ENCODE data around the gene SRMS. TPM values are rescaled to one million over a fixed set of nuclear protein-coding genes. Genes with fewer than 3 reads are reported as not detected.

SRMS gene
- total RNA-seq, 1 donor, result not detected

DNA sequence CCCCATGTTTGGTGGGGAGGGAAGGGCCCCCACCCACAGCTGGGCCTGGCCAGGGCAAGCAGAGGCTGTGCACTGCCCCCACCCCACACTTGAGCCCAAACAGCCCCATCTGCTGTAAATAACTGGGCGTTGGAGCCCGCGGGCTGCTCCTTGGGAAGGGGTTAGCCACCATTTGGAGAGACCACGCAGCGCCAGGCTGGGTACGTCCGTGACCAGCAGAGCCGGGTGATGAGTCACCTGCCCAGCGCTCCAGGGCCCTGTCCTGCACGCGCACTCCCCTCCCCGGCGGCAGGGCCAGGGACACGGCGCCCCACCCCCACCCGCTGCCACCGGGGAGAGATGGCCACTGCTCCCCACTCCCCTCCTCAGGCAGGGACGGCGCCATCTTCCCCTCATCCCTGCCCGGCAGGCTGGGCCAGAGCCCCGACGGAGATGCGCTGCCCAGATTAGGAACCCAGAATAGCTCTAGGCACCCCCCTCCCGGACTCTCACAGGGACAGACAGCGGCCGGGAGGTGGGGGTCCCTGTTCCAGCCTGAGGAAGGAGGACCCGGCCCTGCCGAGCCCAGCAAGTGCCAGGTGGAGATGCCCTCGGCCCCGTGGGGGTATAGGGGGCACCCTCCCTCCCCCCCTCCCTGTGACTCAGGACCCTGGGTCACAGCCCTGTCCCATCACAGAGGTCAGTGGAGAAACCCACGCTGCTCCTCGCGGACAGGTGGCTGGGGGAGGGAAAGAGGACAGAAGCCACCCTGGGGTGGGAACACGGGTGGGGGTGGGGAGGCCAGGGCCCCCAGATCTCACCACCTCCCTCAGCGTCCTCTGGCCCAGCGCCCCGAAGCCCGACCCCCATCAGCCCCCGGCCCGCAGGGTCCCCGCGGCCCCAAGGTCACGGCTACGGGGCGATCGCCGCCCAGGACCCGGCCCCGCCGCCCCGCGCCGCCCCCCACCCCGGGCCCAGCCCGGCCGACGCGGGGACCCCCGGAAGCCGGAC, 49.3 kb downstream of the SRMS start:
- H3K4me3 ChIP-seq (ENCODE audit: low read depth, low read length), result no peak overlapping the region
- DNase-seq (ENCODE audit: low read depth), result no peak
- TF ChIP-seq, protein P1, sequence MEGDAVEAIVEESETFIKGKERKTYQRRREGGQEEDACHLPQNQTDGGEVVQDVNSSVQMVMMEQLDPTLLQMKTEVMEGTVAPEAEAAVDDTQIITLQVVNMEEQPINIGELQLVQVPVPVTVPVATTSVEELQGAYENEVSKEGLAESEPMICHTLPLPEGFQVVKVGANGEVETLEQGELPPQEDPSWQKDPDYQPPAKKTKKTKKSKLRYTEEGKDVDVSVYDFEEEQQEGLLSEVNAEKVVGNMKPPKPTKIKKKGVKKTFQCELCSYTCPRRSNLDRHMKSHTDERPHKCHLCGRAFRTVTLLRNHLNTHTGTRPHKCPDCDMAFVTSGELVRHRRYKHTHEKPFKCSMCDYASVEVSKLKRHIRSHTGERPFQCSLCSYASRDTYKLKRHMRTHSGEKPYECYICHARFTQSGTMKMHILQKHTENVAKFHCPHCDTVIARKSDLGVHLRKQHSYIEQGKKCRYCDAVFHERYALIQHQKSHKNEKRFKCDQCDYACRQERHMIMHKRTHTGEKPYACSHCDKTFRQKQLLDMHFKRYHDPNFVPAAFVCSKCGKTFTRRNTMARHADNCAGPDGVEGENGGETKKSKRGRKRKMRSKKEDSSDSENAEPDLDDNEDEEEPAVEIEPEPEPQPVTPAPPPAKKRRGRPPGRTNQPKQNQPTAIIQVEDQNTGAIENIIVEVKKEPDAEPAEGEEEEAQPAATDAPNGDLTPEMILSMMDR (IDR thresholded peaks at IDR 0.05; ENCODE audit: insufficient read depth, low read length), result no peak

DNA sequence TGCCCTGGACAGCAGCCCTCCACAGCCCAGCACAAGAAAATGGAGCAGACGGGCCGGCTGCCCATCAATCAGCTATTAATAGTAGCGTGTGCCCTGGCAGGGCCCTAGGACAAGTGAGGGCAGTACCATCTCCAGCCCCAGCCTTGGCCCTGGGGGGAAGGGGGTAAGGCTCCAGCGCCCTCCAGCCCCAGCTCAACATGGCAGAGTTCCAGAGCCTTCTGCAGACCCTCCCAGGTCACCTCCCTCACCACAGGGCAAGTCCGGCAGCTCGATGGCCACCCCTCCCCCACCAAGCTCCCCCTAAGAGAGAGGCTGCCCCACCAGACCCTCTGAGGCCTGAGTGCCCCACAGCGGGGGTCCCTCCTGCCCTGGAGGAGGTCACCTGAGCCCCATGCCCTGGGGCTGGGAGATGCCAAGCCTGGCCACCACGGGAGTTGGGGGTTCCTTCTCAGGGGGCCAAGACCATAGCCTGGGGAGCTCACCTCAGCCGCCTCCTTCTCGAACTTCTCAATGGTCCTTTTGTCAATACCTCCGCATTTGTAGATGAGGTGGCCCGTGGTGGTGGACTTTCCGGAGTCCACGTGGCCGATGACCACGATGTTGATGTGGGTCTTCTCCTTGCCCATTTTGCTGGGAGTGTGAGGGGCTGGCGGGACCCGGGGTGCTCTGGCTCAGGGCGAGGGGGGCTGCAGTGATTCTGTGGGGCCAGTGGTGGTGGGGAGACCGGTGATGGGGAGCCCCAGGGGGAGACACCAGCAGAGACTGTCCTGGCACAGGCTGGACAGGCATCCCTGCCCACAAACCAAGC, 50.2 kb downstream of the SRMS start:
- no peak for DNase-seq (ENCODE audit: low read depth)
- TF ChIP-seq, protein P1 (IDR thresholded peaks at IDR 0.05; ENCODE audit: insufficient read depth, low read length), result no peak
- H3K4me3 ChIP-seq (ENCODE audit: low read depth, low read length), result no peak overlapping the region

DNA sequence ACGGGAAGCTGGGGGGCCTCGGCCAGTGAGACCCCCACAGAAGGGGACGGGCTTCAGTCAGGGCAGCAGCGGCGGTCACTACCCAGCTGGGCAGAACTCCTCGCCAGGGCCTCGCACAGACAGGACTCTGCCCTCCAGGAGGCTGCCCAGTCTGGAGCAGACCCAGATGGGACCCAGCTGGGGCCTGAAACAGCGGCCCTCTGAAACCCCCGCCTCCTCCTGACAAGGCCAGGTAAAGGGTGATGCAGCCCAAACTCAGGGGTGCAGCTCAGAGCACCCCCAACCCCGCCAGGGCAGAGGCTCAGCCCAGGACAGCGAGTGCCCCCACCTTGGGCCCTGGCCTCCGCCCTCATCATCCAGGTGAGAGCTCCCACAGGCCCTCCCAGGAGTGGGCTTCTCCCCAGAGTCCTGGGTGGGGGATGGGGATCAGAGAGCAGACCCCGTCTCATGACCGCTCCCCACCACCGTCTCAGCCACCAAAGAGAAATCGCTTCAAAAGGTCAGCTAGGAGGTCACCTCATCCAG, 50.9 kb downstream of the SRMS start:
- H3K4me3 ChIP-seq (ENCODE audit: low read depth, low read length), result no peak overlapping the region
- DNase-seq (ENCODE audit: low read depth), result no peak
- TF ChIP-seq, protein P1 (IDR thresholded peaks at IDR 0.05; ENCODE audit: insufficient read depth, low read length), result no peak

DNA sequence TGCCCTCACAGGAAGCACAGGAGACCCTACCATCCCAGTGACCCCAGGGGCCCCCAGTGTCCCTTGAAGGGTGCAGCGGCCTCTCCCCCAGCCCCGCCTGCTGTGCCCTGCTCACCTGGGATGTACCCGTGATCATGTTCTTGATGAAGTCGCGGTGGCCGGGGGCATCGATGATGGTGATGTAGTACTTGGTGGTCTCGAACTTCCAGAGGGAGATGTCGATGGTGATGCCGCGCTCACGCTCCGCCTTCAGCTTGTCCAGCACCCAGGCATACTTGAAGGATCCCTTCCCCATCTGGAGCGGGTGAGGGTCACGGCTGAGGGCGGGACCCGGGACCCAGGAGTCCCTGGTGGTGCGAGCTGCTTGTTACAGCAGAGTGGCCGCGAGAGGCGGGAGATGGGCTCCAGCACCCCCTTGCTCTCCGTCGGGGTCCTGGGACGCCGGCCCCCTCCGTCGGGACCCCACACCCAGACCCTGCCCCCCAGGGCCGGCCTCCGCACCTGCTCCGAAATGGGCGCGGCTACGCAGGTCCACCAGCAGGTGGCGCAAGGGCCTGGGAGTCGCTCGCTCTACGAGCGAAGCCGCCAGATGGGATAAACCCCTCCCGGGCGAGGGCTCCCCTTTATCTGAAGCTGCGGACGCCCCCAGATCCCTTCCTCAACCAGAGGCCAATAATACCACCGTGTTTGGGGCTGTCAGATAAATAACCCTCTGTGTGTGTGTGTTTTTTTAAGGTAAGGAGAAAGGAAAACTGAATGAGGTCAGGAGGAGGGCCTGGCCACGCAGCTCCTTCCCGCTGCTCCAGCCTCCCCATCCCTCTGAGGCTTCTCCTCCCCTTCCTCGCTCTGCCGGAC, 51.6 kb downstream of the SRMS start:
- peak; percentile 37 for DNase-seq (ENCODE audit: low read depth)
- peak overlapping the region; percentile 50 for H3K4me3 ChIP-seq (ENCODE audit: low read depth, low read length)
- TF ChIP-seq, protein P1 (IDR thresholded peaks at IDR 0.05; ENCODE audit: insufficient read depth, low read length), result peak; percentile 87

DNA sequence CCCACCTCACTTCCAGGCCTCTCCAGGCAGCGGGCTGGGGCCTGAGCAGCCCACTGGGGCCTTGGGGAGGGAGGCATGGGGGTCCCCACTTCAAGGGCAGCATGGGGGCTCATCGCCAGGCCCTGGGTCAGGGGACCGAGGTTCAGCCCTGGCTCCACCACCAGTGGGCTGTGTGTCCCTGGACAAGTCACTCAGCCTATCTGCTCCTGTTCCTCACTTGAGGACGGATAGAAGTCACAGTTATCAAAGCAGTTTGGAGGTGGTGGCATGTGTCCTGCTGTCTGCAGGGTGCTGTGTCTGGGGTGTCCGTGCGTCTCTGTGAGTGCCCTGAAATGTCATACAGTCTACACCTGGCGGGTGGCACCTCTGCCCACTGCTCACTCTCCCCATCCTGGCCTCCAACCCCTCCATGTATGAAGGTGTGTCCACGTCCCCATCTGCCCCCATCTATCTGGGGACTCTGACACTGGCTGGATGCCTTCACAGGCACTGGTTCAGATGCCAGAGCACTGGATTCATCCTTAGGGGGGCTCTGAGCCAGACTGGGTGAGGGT, 52.3 kb downstream of the SRMS start:
- TF ChIP-seq, protein P1 (IDR thresholded peaks at IDR 0.05; ENCODE audit: insufficient read depth, low read length), result no peak
- no peak overlapping the region for H3K4me3 ChIP-seq (ENCODE audit: low read depth, low read length)
- DNase-seq (ENCODE audit: low read depth), result no peak
